Measurements from ENCODE around the gene VGF. TPM values are rescaled to one million over a fixed set of nuclear protein-coding genes. Genes with fewer than 3 reads are reported as not detected.
A peak's percentile ranks its signal among the peaks of the same experiment; 100 is the strongest.
"Not testable (repeated sequence)": the region's sequence is repeated elsewhere in the genome, so short reads cannot be mapped to it uniquely, and the experiment has no call there.

VGF gene
- total and polyA plus RNA-seq, 3 donors from 2014 or later: 0.87 to 2.3 (median 1.2) TPM

GRCh38 chr7:101133621-101134398 is 31.6 kb downstream of the VGF start:
- intact Hi-C loops (cut with DNase I; ENCODE audit: low total_unique reads): no loop called here
- Histone ChIP-seq H3K36me3 (ENCODE audit: low read depth, missing control alignments) (no peaks in the 10 kb centered on the region), H3K4me1 (no peaks in the 10 kb centered on the region), H3K4me3 (no peak overlapping the region), H3K27me3 (no peaks in the 10 kb centered on the region), H3K9me3 (no peaks in the 10 kb centered on the region), H3K27ac (no peak overlapping the region)
- TF ChIP-seq POLR2A (IDR thresholded peaks at IDR 0.05): no peak
- no peak for TF ChIP-seq CTCF (IDR thresholded peaks at IDR 0.05)
- DNase-seq: no peak
- WGBS, 2 donors: 84 to 89% methylated on average over 15 of the region's 15 CpGs

GRCh38 chr7:101132626-101133600 is 32.5 kb downstream of the VGF start:
- H3K4me3 ChIP-seq; H3K9me3 ChIP-seq; intact Hi-C loops (cut with DNase I; ENCODE audit: low total_unique reads); H3K36me3 ChIP-seq (ENCODE audit: low read depth, missing control alignments); H3K4me1 ChIP-seq; DNase-seq; H3K27me3 ChIP-seq; H3K27ac ChIP-seq: not testable (repeated sequence)
- WGBS, 2 donors: 83 to 87% methylated on average over 18 of the region's 18 CpGs

GRCh38 chr7:101129603-101130117 is 35.7 kb downstream of the VGF start:
- intact Hi-C loops (cut with DNase I; ENCODE audit: low total_unique reads): no loop called here
- no peak overlapping the region for H3K4me3 ChIP-seq
- TF ChIP-seq POLR2A (IDR thresholded peaks at IDR 0.05): no peak
- no peak for TF ChIP-seq CTCF (IDR thresholded peaks at IDR 0.05)
- no peaks in the 10 kb centered on the region for H3K9me3 ChIP-seq
- no peak overlapping the region for H3K27ac ChIP-seq
- peaks cover 19% of the 10 kb centered on the region for H3K4me1 ChIP-seq
- no peaks in the 10 kb centered on the region for H3K27me3 ChIP-seq
- no peaks in the 10 kb centered on the region for H3K36me3 ChIP-seq (ENCODE audit: low read depth, missing control alignments)
- WGBS, 2 donors: 93 to 97% methylated on average over 3 of the region's 3 CpGs
- DNase-seq: no peak

- Histone ChIP-seq H3K36me3 (ENCODE audit: low read depth, missing control alignments) (no peaks in the 10 kb centered on the region), H3K4me3 (peak overlapping the region in 1 of 2 donors; percentile 42), H3K27ac (peak overlapping the region in 1 of 2 donors; percentile 79), H3K9me3 (no peaks in the 10 kb centered on the region), H3K4me1 (peaks cover 26% of the 10 kb centered on the region), H3K27me3 (no peaks in the 10 kb centered on the region)
- DNase-seq: no peak
- intact Hi-C loops (cut with DNase I; ENCODE audit: low total_unique reads): no loop called here
- 84 to 91% methylated on average over 11 to 14 of the region's 14 CpGs for WGBS, 2 donors
- TF ChIP-seq POLR2A (IDR thresholded peaks at IDR 0.05) (no peak), CTCF (IDR thresholded peaks at IDR 0.05) (no peak)
Measured at GRCh38 chr7:101128040-101128834, 37.1 kb downstream of the VGF start.
